Gastroesophageal sphincter (tissue), 4 donors: ENCODE data around the gene CDK10. TPM values are rescaled to one million over a fixed set of nuclear protein-coding genes. Genes with fewer than 3 reads are reported as not detected.

Experiments
- ATAC-seq: fragments of 150-250 bp; one replicate; pipeline ENCODE4 v1.9.1; 2016; ENCODE audit warnings: mild to moderate bottlenecking, moderate library complexity
- H3K27ac ChIP-seq, 4 donors: fragments of 200-600 bp; sonication (generic) in 3 of 4; 1 replicate in 3 of 4; 2 replicates in 1 of 4; pipeline ENCODE4 v1.5.1; 2016 to 2019
- H3K27me3 ChIP-seq: fragments of 200-600 bp; sonication (generic); one replicate; pipeline ENCODE4 v1.5.1; 2019
- H3K36me3 ChIP-seq, 2 donors: fragments of 200-600 bp; sonication (generic); one replicate each; pipeline ENCODE4 v1.5.1; 2019; ENCODE audit warnings: control low read depth in 1 of 2
- H3K4me1 ChIP-seq, 3 donors: fragments of 200-600 bp; sonication (generic); 1 replicate in 2 of 3; 2 replicates in 1 of 3; pipeline ENCODE4 v1.5.1; 2016 to 2019; ENCODE audit warnings: control low read depth in 2 of 3
- H3K4me3 ChIP-seq, 2 donors: fragments of 200-600 bp; sonication (generic); one replicate each; pipeline ENCODE4 v1.5.1; 2019; ENCODE audit warnings: mild to moderate bottlenecking in 1 of 2, moderate library complexity in 1 of 2
- H3K9me3 ChIP-seq, 3 donors: fragments of 200-600 bp; sonication (generic); one replicate each; pipeline ENCODE4 v1.5.1; 2017 to 2019; ENCODE audit warnings: control low read depth in 2 of 3
- CTCF ChIP-seq, 4 experiments: fragments of 200-600 bp in 2 of 4; fragments of 450-650 bp in 2 of 4; sonication (generic) in 1 of 4; IDR thresholded peaks; one replicate each; pipeline ENCODE4 v1.5.1; 2017 to 2019; ENCODE audit warnings: antibody characterized with exemption in 4 of 4, mild to moderate bottlenecking in 2 of 4, moderate library complexity in 2 of 4
- EP300 ChIP-seq: sonication (generic); formaldehyde crosslinking; IDR thresholded peaks from one replicate; pipeline ENCODE4 v1.6.1; 2017; ENCODE audit warnings: antibody characterized with exemption, mild to moderate bottlenecking
- POLR2A ChIP-seq, 2 donors: fragments of 450-650 bp; IDR thresholded peaks; one replicate each; pipeline ENCODE4 v1.6.1; 2017; ENCODE audit warnings: antibody characterized with exemption in 2 of 2, mild to moderate bottlenecking in 2 of 2, moderate library complexity in 1 of 2
- POLR2AphosphoS5 ChIP-seq: sonication (generic); formaldehyde crosslinking; IDR thresholded peaks from one replicate; pipeline ENCODE4 v1.6.1; 2017; ENCODE audit warnings: antibody characterized with exemption
- WGBS, 2 donors: methylation state at CpG; one replicate each; pipeline ENCODE4 v1.1.5; 2018; ENCODE audit warnings: low coverage in 1 of 2; 5-methylcytosine and 5-hydroxymethylcytosine counted together
- total RNA-seq, 4 donors: library from RNA; depleted of rRNA; stranded (reverse); fragments of >200 nt; gene quantifications; one replicate each; pipeline ENCODE4 v1.1.0, GENCODE V29; 2016

The CDK10 gene
- total RNA-seq, 4 donors from 2014 or later: 24.1 to 44.0 (median 28.9) TPM

DNA sequence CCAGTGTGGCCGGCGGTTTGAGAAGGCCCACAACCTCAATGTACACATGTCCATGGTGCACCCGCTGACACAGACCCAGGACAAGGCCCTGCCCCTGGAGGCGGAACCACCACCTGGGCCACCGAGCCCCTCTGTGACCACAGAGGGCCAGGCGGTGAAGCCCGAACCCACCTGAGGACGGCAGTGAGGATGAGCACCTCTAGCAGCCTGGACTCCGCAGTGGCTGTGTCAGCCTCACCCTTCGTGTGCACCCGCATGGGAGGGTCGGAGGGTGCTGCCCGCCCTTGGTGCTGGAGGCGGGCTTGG is 51.5 kb downstream of the CDK10 start:
- H3K9me3 ChIP-seq: no peaks in the 10 kb centered on the region
- no peak overlapping the region for H3K27ac ChIP-seq
- no peak overlapping the region for H3K4me3 ChIP-seq
- H3K4me1 ChIP-seq: no peaks in the 10 kb centered on the region
- 100% methylated on average over 1 of the region's 14 CpGs for WGBS, 2 donors
- H3K27me3 ChIP-seq: no peaks in the 10 kb centered on the region
- ATAC-seq: no peak
- TF ChIP-seq EP300: no peak
- no peak for TF ChIP-seq CTCF (IDR thresholded peaks at IDR 0.05)
- TF ChIP-seq POLR2AphosphoS5: no peak
- no peak for TF ChIP-seq POLR2A (IDR thresholded peaks at IDR 0.05)
- peaks cover 0 to 82% of the 10 kb centered on the region in 2 donors for H3K36me3 ChIP-seq

GRCh38 chr16:89738538-89739317 is 52.2 kb downstream of the CDK10 start:
- peaks cover 0 to 75% of the 10 kb centered on the region in 2 donors for H3K36me3 ChIP-seq
- no peak for TF ChIP-seq EP300
- no peak for TF ChIP-seq POLR2AphosphoS5
- TF ChIP-seq POLR2A (IDR thresholded peaks at IDR 0.05): no peak
- TF ChIP-seq CTCF (IDR thresholded peaks at IDR 0.05): no peak
- no peaks in the 10 kb centered on the region for H3K27me3 ChIP-seq
- H3K9me3 ChIP-seq: no peaks in the 10 kb centered on the region
- no peak overlapping the region for H3K27ac ChIP-seq
- ATAC-seq: no peak
- 82% methylated on average over 7 of the region's 20 CpGs; no CpG with 5 or more reads in 1 of the 2 donors for WGBS, 2 donors
- no peak overlapping the region for H3K4me3 ChIP-seq
- H3K4me1 ChIP-seq: no peaks in the 10 kb centered on the region

- peaks cover 0 to 68% of the 10 kb centered on the region in 2 donors for H3K36me3 ChIP-seq
- H3K27ac ChIP-seq: no peak overlapping the region
- H3K27me3 ChIP-seq: no peaks in the 10 kb centered on the region
- H3K4me3 ChIP-seq: no peak overlapping the region
- no peaks in the 10 kb centered on the region for H3K4me1 ChIP-seq
- TF ChIP-seq POLR2AphosphoS5: no peak
- no peak for TF ChIP-seq POLR2A (IDR thresholded peaks at IDR 0.05)
- TF ChIP-seq CTCF (IDR thresholded peaks at IDR 0.05): no peak
- TF ChIP-seq EP300: no peak
- WGBS, 2 donors: 82% methylated on average over 2 of the region's 9 CpGs; no CpG with 5 or more reads in 1 of the 2 donors
- ATAC-seq: no peak
- H3K9me3 ChIP-seq: no peaks in the 10 kb centered on the region
These were observed 52.9 kb downstream of the CDK10 start for GRCh38 chr16:89739383-89739782.

DNA sequence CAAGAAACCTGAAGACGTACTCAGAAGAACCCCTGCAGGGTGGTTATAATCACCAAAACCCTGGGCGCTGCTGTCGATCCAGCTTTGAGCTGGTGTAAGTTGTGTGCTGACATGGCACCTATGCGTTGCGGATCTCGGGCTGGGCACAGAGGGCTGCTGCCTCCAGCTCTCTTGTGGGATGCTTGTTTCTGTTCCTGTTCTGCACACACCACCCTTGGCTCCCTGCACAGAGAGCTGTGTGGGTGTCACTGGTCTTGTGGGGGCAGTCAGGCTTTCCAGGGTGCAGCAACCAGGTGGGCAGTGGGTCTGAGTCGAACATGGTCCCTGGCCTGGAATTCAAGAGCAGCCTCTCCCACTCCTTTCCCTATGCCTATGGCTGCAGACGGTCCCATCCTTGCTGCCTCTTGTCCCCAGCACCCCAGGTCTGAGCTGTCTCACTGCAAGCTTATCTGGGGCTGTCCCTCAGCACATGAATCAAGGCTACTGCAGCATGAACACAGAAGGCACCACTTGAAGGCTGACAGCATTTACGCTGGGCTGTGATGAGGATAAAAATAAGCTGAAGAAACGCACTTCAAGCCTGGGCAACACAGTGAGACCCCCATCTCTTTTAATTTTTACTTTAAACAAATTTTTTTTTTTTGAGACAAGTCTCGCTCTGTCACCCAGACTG is 55.0 kb downstream of the CDK10 start:
- no peak for TF ChIP-seq POLR2A (IDR thresholded peaks at IDR 0.05)
- TF ChIP-seq CTCF (IDR thresholded peaks at IDR 0.05): no peak
- no peak for TF ChIP-seq POLR2AphosphoS5
- TF ChIP-seq EP300: no peak
- 70 to 81% methylated on average over 4 to 8 of the region's 11 CpGs for WGBS, 2 donors
- H3K36me3 ChIP-seq: peaks cover 0 to 47% of the 10 kb centered on the region in 2 donors
- no peak for ATAC-seq
- no peaks in the 10 kb centered on the region for H3K9me3 ChIP-seq
- H3K27me3 ChIP-seq: no peaks in the 10 kb centered on the region
- no peaks in the 10 kb centered on the region for H3K4me1 ChIP-seq
- no peak overlapping the region for H3K27ac ChIP-seq
- H3K4me3 ChIP-seq: no peak overlapping the region

- Histone ChIP-seq H3K4me1 (no peaks in the 10 kb centered on the region), H3K27me3 (no peaks in the 10 kb centered on the region), H3K9me3 (no peaks in the 10 kb centered on the region), H3K36me3 (peaks cover 0 to 33% of the 10 kb centered on the region in 2 donors), H3K27ac (no peak overlapping the region), H3K4me3 (no peak overlapping the region)
- ATAC-seq: no peak
- no peak for TF ChIP-seq CTCF (IDR thresholded peaks at IDR 0.05)
- no peak for TF ChIP-seq POLR2AphosphoS5
- no peak for TF ChIP-seq EP300
- no peak for TF ChIP-seq POLR2A (IDR thresholded peaks at IDR 0.05)
- WGBS, 2 donors: 72 to 100% methylated on average over 2 of the region's 4 CpGs
These were observed 56.5 kb downstream of the CDK10 start for GRCh38 chr16:89742948-89743347.
